Lung microvascular endothelial cell (primary cell): ENCODE measurements around the gene FAM174C. TPM values are rescaled to one million over a fixed set of nuclear protein-coding genes. Genes with fewer than 3 reads are reported as not detected.

Source experiments
- DNase-seq, 2 donors: peaks; one replicate each; pipeline versions ENCODE4 v3.0.0 to v3.0.0-alpha.2; 2010; ENCODE audit warnings: low read depth in 2 of 2
- total RNA-seq: library from RNA; depleted of rRNA; stranded (reverse); fragments of >200 nt; gene quantifications from 2 replicates; pipeline ENCODE4 v1.2.1, GENCODE V29; 2014

Gene FAM174C
- total RNA-seq, 1 donor from 2014 or later: 16.9 TPM

GRCh38 chr19:1284979-1285736 lies 9.8 kb downstream of the FAM174C start:
- DNase-seq: no peak

- no peak for DNase-seq
Observed at GRCh38 chr19:1285737-1286360, 10.5 kb downstream of the FAM174C start, which contains the start of gene EFNA2. TSS of gene EFNA2 (plus strand) at chr19:1285873. CDS start at chr19:1286169, 296 bp downstream.

- DNase-seq: no peak
Observed at GRCh38 chr19:1286487-1287353, 11.4 kb downstream of the FAM174C start.

- DNase-seq: no peak
Observed at GRCh38 chr19:1287354-1288225, 12.3 kb downstream of the FAM174C start.

- no peak for DNase-seq
Observed at GRCh38 chr19:1288226-1288612, 12.9 kb downstream of the FAM174C start.

- DNase-seq: no peak
Observed at GRCh38 chr19:1288833-1289685, 13.7 kb downstream of the FAM174C start.

GRCh38 chr19:1289686-1290025 lies 14.3 kb downstream of the FAM174C start:
- no peak for DNase-seq

- no peak for DNase-seq
Observed at GRCh38 chr19:1290196-1290702, 14.9 kb downstream of the FAM174C start.

- no peak for DNase-seq
Observed at GRCh38 chr19:1290703-1291651, 15.6 kb downstream of the FAM174C start.

- no peak for DNase-seq
Observed at GRCh38 chr19:1291761-1292418, 16.6 kb downstream of the FAM174C start.

GRCh38 chr19:1292419-1293151 lies 17.3 kb downstream of the FAM174C start:
- DNase-seq: no peak

GRCh38 chr19:1293782-1294604 lies 18.7 kb downstream of the FAM174C start:
- no peak for DNase-seq

GRCh38 chr19:1294688-1295087 lies 19.4 kb downstream of the FAM174C start:
- no peak for DNase-seq

GRCh38 chr19:1295169-1296012 lies 20.1 kb downstream of the FAM174C start:
- no peak for DNase-seq

GRCh38 chr19:1296078-1296477 lies 20.7 kb downstream of the FAM174C start:
- DNase-seq: no peak
